ENCODE measurements around the gene ADAMTS12. TPM values are rescaled to one million over a fixed set of nuclear protein-coding genes. Genes with fewer than 3 reads are reported as not detected.

ADAMTS12 gene
- total and polyA plus RNA-seq, 2 of the 8 experiments (the other 6 are each of a cell fraction or from before 2014, with no cell fraction given) = 6.4 to 12.8 TPM

GRCh38 chr5:33795496-33795895 is 96.3 kb downstream of the ADAMTS12 start:
- no peaks in the 10 kb centered on the region for H3K9me3 ChIP-seq (ENCODE audit: insufficient read depth in 2 of 2, low read depth in 1 of 2, low read length in 1 of 2)
- no peaks in the 10 kb centered on the region for H3K79me1 ChIP-seq (ENCODE audit: low read depth, low read length)
- 79 to 100% methylated on average over 1 to 7 of the region's 7 CpGs for WGBS, 2 experiments (ENCODE audit: extremely low coverage in 1 of 2, insufficient coverage in 1 of 2, insufficient read length in 1 of 2, insufficient replicate concordance in 2 of 2, low coverage in 1 of 2, low lambda C conversion rate in 2 of 2, missing lambda C conversion rate in 1 of 2)
- no peak overlapping the region for H3K4me3 ChIP-seq (ENCODE audit: extremely low read depth in 1 of 4, insufficient read depth in 2 of 4, low read depth in 3 of 4, low read length in 4 of 4)
- no peak overlapping the region for H3K27ac ChIP-seq (ENCODE audit: low read depth, low read length)
- H4K5ac ChIP-seq (ENCODE audit: insufficient read length, low read depth, low read length) = no peak overlapping the region
- no peak overlapping the region for H2AFZ ChIP-seq (ENCODE audit: low read length)
- no peak overlapping the region for H2BK20ac ChIP-seq (ENCODE audit: low read length)
- CTCF ChIA-PET (ENCODE audit: partially characterized antibody) = interaction anchor here (1.4 to 1.5 kb wide), 2 partner anchors 139 to 207 kb away, joined by 6 read pairs; no protein-coding TSS in a partner anchor
- no peaks in the 10 kb centered on the region for H3K79me2 ChIP-seq (ENCODE audit: control insufficient read depth in 1 of 2, insufficient read depth in 2 of 2, low read length in 2 of 2)
- no peak overlapping the region for H2BK5ac ChIP-seq (ENCODE audit: low read depth, low read length)
- H3K4me2 ChIP-seq (ENCODE audit: insufficient read depth in 1 of 2, low read depth in 2 of 2, low read length in 2 of 2) = no peak overlapping the region
- H3K18ac ChIP-seq (ENCODE audit: extremely low read depth, low read length) = no peak overlapping the region
- no peaks in the 10 kb centered on the region for H3K36me3 ChIP-seq (ENCODE audit: control insufficient read depth in 2 of 4, insufficient read depth in 4 of 4, low read length in 3 of 4)
- no peak for DNase-seq (ENCODE audit: low read depth in 1 of 2, low spot score in 2 of 2)
- H3K4ac ChIP-seq (replicated peaks; ENCODE audit: insufficient read length, low read depth, low read length) = no peak overlapping the region
- no peak overlapping the region for H3K9ac ChIP-seq (replicated peaks in 1 of 4; ENCODE audit: extremely low read depth in 1 of 4, low read depth in 3 of 4, low read length in 3 of 4)
- H3K27me3 ChIP-seq (replicated peaks in 1 of 4; ENCODE audit: control insufficient read depth in 3 of 4, extremely low read depth in 1 of 4, insufficient read depth in 3 of 4, low read length in 3 of 4) = no peaks in the 10 kb centered on the region
- H2BK15ac ChIP-seq (ENCODE audit: low read length) = no peak overlapping the region
- H4K20me1 ChIP-seq (replicated peaks in 1 of 2; ENCODE audit: control insufficient read depth in 1 of 2, insufficient read depth in 2 of 2, low read length in 2 of 2) = no peaks in the 10 kb centered on the region
- POLR2A ChIA-PET (ENCODE audit: partially characterized antibody) = no interaction called here
- no peak overlapping the region for H3K56ac ChIP-seq (replicated peaks; ENCODE audit: insufficient read length, low read depth, low read length)
- no peaks in the 10 kb centered on the region for H3K23me2 ChIP-seq (ENCODE audit: low read depth, low read length)
- no peak overlapping the region for H3K14ac ChIP-seq (ENCODE audit: insufficient read length)
- H2BK120ac ChIP-seq (replicated peaks; ENCODE audit: low read depth, low read length) = no peak overlapping the region
- H3K4me1 ChIP-seq (replicated peaks in 1 of 4; ENCODE audit: control insufficient read depth in 3 of 4, insufficient read depth in 4 of 4, low read length in 3 of 4) = peaks cover 0 to 5% (median 0%) of the 10 kb centered on the region in 4 experiments; a peak in 2 of 7 replicates
- FAIRE-seq = no peak
- no peak overlapping the region for H4K91ac ChIP-seq (replicated peaks; ENCODE audit: insufficient read length, low read length)
- H2BK12ac ChIP-seq (ENCODE audit: low read depth, low read length) = no peak overlapping the region
- H4K8ac ChIP-seq (ENCODE audit: extremely low read depth, insufficient read depth, low read length) = no peak overlapping the region; the same call in 1 of the 2 replicates
- H3K23ac ChIP-seq (ENCODE audit: insufficient read length) = no peak overlapping the region
- no peak overlapping the region for H2AK5ac ChIP-seq (ENCODE audit: low read depth, low read length)
- TF ChIP-seq ZNF274 (IDR thresholded peaks at IDR 0.05; ENCODE audit: borderline replicate concordance, extremely low read depth, low read length) (no peak), SRF (IDR thresholded peaks at IDR 0.05; ENCODE audit: low read depth, low read length) (no peak), KDM1A (IDR thresholded peaks at IDR 0.05; ENCODE audit: borderline replicate concordance, low read length) (no peak), BCL11A (IDR thresholded peaks at IDR 0.05; ENCODE audit: low read depth in 2 of 2, low read length in 2 of 2) (no peak), SIN3A (conservative IDR thresholded peaks at IDR 0.05 in 1 of 2, IDR thresholded peaks at IDR 0.05 in 1 of 2; ENCODE audit: low read depth in 1 of 2, low read length in 2 of 2) (no peak), JUND (IDR thresholded peaks at IDR 0.05; ENCODE audit: low read length) (no peak), SAP30 (IDR thresholded peaks at IDR 0.05; ENCODE audit: insufficient read depth, insufficient replicate concordance, low read length) (no peak), YY1 (IDR thresholded peaks at IDR 0.05; ENCODE audit: low read depth, low read length) (no peak), POLR2A (IDR thresholded peaks at IDR 0.05; ENCODE audit: control extremely low read depth in 1 of 2, low read depth in 2 of 2, low read length in 2 of 2) (no peak), EGR1 (IDR thresholded peaks at IDR 0.05; ENCODE audit: borderline replicate concordance, low read depth, low read length) (no peak), MAX (IDR thresholded peaks at IDR 0.05) (no peak), SIX5 (IDR thresholded peaks at IDR 0.05; ENCODE audit: low read depth, low read length) (no peak)

All from H1 (cell line).